Measurements from ENCODE around the gene FLYWCH2.

- TF ChIP-seq ZNF274 (IDR thresholded peaks at IDR 0.05; ENCODE audit: borderline replicate concordance, low read depth, low read length), result no peak
- no peak for TF ChIP-seq ZNF407 (IDR thresholded peaks at IDR 0.05; ENCODE audit: low read depth)
- no peak for TF ChIP-seq KLF13 (tag; IDR thresholded peaks at IDR 0.05; ENCODE audit: borderline replicate concordance, low read depth)
- TF ChIP-seq FOXA3 (CRISPR knock-in tag; conservative IDR thresholded peaks at IDR 0.05 in 1 of 2, IDR thresholded peaks at IDR 0.05 in 1 of 2), result no peak
- TF ChIP-seq FOXK1 (CRISPR knock-in tag; IDR thresholded peaks at IDR 0.05; ENCODE audit: borderline replicate concordance), result no peak
Measured at GRCh38 chr16:2939968-2940367, 57.0 kb downstream of the FLYWCH2 start.
